GM18951 (cell line): Measurements from ENCODE around the gene AP3S2.

ENCODE experiments used
- POLR2A ChIP-seq: IDR thresholded peaks from 4 replicates; pipeline ENCODE4 v1.6.1; 2011; ENCODE audit warnings: mild to moderate bottlenecking; ENCODE audit not compliant: insufficient read length, insufficient read depth; ENCODE audit errors: extremely low read depth
- in situ Hi-C: fragments of 300-500 bp; cut with MboI; formaldehyde crosslinking; loops from one replicate; pipeline ENCODE4 v1.12.0; 2022; ENCODE audit warnings: low sequenced_read_pairs, mixed read lengths, inconsistent platforms; ENCODE audit not compliant: unreplicated experiment

AP3S2 gene

GRCh38 chr15:89808160-89808870 is 85.5 kb downstream of the AP3S2 start:
- in situ Hi-C loops, result no loop called here

DNA sequence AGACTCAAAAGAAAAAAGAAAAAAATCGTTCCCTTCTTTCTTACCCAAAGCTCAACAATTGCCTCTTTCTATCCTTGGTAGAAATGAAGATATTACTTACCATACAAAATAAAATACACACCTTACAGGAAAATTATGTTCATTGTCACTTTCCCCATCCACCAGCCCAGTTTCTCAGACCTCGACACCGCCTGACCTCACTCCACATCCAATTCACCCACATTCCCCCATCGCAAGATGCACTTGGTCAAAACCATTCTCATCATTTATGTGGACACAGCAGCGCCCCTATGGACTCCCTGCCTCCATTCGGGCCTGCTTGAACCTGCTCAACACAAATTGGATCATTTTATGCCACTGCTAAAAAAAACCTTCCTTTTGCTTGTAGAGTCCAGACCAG is 86.1 kb downstream of the AP3S2 start:
- TF ChIP-seq POLR2A, result no peak
- in situ Hi-C loops, result no loop called here

More at GRCh38 chr15:89808160-89808870, 85.5 kb downstream of the AP3S2 start:
- no peak for TF ChIP-seq POLR2A

GRCh38 chr15:89806559-89807550 is 86.9 kb downstream of the AP3S2 start:
- TF ChIP-seq POLR2A, result no peak
- in situ Hi-C loops, result no loop called here

DNA sequence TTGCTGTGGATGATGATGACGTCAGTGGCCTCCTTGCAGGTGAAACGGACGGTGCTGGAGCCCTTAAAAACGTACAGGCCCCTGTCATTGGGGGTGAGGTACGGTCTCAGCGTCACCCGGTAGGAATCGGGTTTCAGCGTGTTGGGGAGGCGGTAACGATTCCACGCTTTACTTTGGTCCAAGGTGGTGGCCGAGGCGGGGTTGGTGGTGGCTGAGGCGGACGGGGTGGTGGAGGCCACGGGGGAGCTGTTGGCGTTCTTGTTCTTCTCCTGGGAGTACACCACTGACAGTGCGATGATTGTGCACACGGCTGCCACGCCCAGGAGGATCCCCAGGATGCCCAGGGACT is 87.6 kb downstream of the AP3S2 start:
- in situ Hi-C loops, result no loop called here
- TF ChIP-seq POLR2A, result no peak

DNA sequence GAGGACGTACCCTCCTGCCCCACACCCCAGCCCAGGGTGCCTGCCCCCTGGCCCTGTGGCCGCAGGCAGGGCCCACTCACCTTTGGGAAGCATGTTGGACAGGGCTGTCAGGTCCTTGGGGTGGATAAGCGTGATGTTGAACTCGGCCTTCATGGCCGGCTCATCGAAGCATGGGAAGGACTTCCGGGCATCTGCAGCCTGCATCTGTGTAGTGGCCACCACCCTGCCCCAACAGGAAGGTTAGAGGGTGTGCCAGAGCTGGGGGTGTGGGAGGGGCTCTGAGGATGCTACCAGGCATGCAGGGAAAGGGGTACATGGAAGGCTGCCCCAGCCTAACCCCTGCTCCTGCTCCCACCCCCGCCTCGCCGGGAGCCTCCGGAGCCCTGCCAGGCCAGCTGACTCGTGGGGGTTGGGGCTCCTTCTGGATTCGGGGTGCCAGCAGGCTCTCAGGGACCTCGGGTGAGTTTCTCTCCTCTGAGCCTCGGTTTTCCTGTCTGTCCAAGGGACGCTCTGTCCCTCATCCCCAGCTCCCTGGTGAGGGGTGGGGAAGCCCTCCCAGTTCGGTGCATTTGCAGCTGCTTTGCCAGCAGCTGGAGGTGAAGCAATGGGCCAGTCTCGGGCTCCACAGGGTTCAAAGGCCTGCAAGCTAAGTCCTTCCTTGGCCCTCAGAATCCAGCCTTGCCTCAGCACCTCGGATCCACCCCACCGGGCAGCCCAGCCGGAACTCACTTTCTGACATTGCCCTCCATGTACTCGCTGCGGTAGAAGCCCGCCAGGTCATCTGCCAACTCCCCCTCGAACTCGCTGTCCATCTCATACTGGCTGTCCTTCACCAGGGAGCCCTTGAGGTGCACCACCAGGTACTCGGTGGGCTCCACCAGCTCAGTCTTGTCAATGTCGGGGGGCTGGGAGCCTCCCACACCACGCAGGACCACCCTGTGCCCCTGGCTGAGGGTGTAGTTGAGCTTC is 88.3 kb downstream of the AP3S2 start:
- in situ Hi-C loops, result no loop called here
- no peak for TF ChIP-seq POLR2A

DNA sequence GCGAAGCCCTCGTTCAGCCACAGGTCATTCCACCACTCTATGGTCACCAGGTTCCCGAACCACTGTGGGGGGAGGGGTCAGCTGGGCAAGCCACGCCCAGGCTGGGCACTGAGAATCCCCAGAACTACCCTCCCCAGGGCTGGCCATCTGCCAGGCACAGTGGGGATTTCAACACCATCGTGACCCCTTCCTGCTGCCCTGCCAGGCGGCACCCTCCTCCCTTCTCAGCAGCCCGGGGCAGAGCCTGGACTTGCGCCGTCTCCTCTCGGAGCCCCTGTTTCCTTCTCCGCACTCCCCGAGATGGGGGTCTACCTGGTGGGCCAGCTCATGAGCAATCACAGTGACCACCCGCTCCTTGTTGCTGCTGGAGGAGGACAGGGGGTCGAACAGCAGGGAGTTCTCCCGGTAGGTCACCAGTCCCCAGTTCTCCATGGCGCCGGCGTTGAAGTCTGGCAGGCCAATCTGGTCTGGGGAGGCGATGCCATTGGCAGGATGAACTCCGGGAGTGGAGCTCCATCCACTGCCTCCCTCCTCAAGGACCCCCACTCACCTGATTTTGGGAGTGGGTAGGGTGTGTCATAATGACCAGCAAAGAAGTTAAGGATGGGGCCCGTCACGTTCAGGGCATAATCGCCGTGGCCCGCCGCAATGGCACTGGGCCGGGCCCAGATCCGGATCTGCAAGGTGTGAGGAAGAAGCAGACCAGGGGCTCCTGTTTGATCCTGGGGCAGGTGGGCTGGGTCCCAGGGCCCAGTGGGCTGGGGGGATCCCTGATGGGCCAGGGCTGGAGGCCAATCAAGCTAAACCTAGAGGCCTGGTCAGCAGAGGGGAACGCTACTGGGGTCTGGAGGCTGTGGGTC is 89.6 kb downstream of the AP3S2 start:
- in situ Hi-C loops, result no loop called here
- no peak for TF ChIP-seq POLR2A

DNA sequence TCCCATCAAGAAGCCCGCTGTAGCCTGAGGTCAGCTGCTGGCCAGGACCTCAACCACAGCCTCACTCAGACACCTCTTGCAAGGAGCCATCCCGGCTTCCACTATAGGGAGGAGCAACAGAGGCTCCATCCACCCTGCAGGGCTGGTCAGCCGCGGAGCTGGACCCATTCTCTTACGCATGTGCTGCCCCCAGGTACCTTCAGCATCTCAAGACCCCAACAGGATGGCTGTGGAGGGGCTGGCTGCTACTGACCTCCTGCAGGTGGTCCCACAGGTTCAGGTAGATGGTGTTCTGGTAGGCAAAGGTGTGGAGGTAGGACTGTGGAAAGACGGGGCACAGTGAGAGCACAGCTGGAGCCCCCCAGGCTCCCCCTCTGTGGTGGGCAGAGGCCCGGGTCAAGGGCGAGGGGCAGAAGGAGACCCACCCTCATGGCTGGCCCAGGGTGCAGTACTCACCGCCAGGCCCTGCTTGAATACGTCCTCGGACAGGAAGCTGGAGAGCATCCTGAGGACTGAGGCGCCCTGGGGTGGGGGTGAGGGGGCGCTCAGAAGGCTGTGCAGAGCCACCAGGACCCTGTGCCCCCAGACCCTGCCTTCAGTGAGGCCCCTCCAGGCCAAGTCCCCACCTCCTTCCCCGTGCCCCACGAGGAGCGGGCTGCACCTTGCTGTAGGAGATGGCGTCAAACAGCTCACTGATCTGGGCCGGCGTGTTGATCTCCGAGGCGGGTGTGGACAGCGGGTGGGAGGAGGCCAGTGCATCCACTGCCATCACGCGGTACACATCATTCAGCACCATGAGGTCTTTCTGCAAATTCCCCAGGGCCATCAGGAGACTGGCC is 90.6 kb downstream of the AP3S2 start:
- no peak for TF ChIP-seq POLR2A
- in situ Hi-C loops, result no loop called here

- in situ Hi-C loops, result no loop called here
Observed at GRCh38 chr15:89802231-89802928, 91.4 kb downstream of the AP3S2 start.

GRCh38 chr15:89801471-89802195 is 92.2 kb downstream of the AP3S2 start:
- no peak for TF ChIP-seq POLR2A
- in situ Hi-C loops, result no loop called here

More at GRCh38 chr15:89802231-89802928, 91.4 kb downstream of the AP3S2 start:
- TF ChIP-seq POLR2A, result no peak

- no peak for TF ChIP-seq POLR2A
- in situ Hi-C loops, result no loop called here
Observed at GRCh38 chr15:89799918-89800498, 93.8 kb downstream of the AP3S2 start.
